Endothelial cell of umbilical vein (primary cell): Measurements from ENCODE around the gene MLLT11.

Experiments
- CTCF ChIP-seq, 2 donors: IDR thresholded peaks; 1 replicate in 1 of 2; 2 replicates in 1 of 2; pipeline ENCODE4 v1.5.1; 2011; ENCODE audit warnings: low read length in 2 of 2, mild to moderate bottlenecking in 2 of 2, moderate library complexity in 2 of 2, control low read depth in 1 of 2, inconsistent platforms in 1 of 2, low read depth in 1 of 2; ENCODE audit not compliant: insufficient read depth in 1 of 2; ENCODE audit errors: extremely low read depth in 1 of 2
- EZH2 ChIP-seq: IDR thresholded peaks from 2 replicates; pipeline ENCODE4 v1.6.1; 2012; ENCODE audit warnings: borderline replicate concordance, low read depth, mild to moderate bottlenecking, moderate library complexity, low read length, inconsistent platforms; ENCODE audit not compliant: severe bottlenecking
- FOS ChIP-seq: IDR thresholded peaks from 2 replicates; pipeline ENCODE4 v1.6.1; 2011; ENCODE audit warnings: mild to moderate bottlenecking, low read length, moderate library complexity, borderline replicate concordance; ENCODE audit not compliant: insufficient read depth
- GATA2 ChIP-seq: IDR thresholded peaks from 2 replicates; pipeline ENCODE4 v1.7.0; 2011; ENCODE audit warnings: low read depth, mild to moderate bottlenecking, moderate library complexity, mixed read lengths, low read length; ENCODE audit not compliant: insufficient read length, insufficient read depth
- JUN ChIP-seq: IDR thresholded peaks from 2 replicates; pipeline ENCODE4 v1.6.1; 2011; ENCODE audit warnings: borderline replicate concordance, low read depth; ENCODE audit not compliant: insufficient read length, insufficient read depth
- MAX ChIP-seq: IDR thresholded peaks from 2 replicates; pipeline ENCODE4 v1.6.1; 2011; ENCODE audit not compliant: insufficient read depth, insufficient read length
- MYC ChIP-seq: IDR thresholded peaks from one replicate; pipeline ENCODE4 v1.6.1; 2011; ENCODE audit warnings: mild to moderate bottlenecking, low read depth, low read length
- POLR2A ChIP-seq: IDR thresholded peaks from 2 replicates; pipeline ENCODE4 v1.6.1; 2012; ENCODE audit warnings: low read depth, mild to moderate bottlenecking, control low read depth, low read length
- POLR2AphosphoS5 ChIP-seq: IDR thresholded peaks from 2 replicates; pipeline ENCODE4 v1.6.1; 2012; ENCODE audit warnings: low read depth, mild to moderate bottlenecking, control low read depth, low read length, moderate library complexity; ENCODE audit not compliant: insufficient read depth

GRCh38 chr1:151039521-151039920, 20.7 kb upstream of the MLLT11 start:
- TF ChIP-seq CTCF (IDR thresholded peaks at IDR 0.05; ENCODE audit: extremely low read depth in 1 of 2, insufficient read depth in 1 of 2, low read depth in 1 of 2, low read length in 2 of 2) (no peak), JUN (no peak), POLR2A (no peak), EZH2 (no peak), POLR2AphosphoS5 (no peak), MAX (no peak), MYC (no peak), FOS (no peak), GATA2 (no peak)
